Left forelimb (tissue), 1 donor: ENCODE data around the gene DIP2C.
A peak's percentile ranks its signal among the peaks of the same experiment; 100 is the strongest.

ENCODE experiments used
- DNase-seq: peaks from one replicate; pipeline ENCODE4 v3.0.0-alpha.2; 2018; ENCODE audit warnings: low spot score

Gene DIP2C

DNA sequence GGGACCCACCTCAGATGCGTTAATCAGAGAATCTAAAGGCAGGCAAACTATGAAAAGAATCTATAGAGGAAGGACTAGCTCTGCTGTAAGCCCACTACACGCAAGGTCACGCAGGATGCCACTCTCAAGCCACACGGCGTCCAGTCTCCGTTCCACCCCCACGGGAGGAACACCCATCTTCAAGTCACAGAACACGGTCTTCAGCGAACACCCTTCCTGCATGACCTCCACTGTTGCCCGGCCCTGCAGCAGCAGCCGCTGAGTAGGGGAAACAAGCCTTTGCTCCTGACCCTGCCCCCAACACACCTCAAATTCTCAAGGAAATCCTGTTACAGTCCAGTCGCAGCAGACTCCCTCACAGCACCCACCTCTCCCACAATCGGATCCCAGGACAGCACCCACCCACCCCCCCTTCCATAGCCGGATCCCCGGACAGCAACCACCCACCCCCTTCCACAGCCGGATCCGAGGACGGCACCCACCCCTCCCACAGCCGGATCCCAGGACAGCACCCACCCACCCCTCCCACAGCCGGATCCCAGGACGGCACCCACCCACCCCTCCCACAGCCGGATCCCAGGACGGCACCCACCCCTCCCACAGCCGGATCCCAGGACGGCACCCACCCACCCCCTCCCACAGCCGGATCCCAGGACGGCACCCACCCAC, 133.7 kb downstream of the DIP2C start:
- no peak for DNase-seq

DNA sequence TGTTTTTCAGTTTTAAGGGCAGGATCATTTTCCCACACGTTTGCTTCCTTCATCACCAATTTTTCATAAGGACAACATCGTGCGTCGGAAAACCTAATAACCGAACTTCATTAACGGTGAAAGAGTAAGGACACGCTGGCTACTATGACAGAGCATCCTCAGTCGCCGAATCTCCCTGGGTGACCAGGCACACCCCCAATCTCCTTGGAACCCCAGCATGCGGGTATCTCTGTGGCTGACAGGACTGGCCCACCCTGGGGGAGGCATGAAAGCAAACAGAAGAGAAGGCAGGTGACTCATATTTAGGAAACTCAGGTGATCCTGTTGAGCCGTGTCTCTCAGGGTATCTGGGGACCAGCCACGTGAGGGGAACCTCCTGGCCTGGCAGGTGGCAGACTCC, 134.2 kb downstream of the DIP2C start:
- peak; percentile 33 for DNase-seq

DNA sequence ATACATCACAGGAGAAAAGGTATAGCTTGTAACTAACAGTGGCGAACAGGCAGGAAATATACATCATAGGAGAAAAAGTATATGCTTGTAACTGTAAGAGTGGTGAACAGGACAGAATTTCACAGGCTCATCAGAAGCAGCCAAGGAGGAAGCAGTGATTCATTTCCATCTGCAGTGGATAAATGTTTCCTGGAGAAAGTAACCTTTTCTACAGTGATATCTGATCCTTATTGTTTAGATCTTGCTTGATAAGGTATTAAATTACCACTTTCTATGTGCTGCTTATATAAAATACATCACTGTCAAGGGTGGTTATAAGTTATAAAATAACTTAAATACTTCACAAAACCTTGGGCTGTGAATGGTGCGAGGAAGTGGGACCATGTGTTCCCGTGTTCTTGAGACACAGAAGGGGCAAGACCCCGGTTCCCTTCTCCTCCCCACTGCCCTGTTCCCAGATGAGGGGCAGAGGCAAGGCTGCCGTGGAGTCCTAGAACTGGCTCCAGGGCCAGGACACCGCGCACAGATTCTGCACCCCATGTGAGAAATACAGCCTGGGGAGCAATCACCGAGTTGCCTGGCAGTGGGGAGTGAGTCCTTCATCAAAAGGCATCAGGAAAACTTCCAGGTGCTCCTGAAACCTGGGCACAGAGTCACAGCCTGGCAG, 135.2 kb downstream of the DIP2C start:
- DNase-seq, result no peak

DNA sequence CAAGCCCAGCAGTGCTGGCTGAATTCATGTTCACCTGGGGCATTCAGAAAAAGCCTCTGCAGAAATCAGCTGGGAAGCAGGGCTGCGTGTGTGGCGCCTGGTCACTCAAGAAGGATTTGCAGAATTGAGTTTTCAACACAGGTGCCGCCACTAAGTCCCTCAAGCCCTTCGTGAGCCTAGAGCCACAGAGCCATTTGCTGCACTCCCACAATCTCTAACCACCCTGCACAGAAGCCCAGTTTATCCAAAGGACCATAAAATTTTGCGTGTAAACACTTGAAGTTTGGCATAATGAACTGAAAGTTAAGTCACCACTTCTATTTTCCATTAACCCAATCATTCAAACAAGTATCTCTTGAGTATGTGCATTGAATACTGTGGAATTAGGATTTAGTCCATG, 136.2 kb downstream of the DIP2C start:
- DNase-seq, result no peak

DNA sequence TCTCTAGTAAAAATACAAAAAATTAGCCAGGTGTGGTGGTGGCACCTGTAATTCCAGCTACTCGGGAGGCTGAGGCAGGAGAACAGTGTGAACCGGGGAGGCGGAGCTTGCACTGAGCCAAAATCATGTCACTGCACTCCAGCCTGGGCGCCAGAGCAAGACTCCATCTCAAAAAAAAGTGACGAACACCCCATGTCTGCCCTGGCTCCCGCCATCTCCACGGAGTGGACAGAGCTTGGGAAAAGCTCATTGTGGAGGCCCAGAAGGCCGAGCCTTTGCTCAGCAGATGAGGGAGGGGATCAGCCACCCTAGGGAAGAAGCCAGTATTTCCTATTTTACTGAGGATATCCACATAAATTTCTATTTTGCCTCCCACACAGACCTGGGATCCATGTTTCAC, 136.8 kb downstream of the DIP2C start:
- DNase-seq, result no peak

DNA sequence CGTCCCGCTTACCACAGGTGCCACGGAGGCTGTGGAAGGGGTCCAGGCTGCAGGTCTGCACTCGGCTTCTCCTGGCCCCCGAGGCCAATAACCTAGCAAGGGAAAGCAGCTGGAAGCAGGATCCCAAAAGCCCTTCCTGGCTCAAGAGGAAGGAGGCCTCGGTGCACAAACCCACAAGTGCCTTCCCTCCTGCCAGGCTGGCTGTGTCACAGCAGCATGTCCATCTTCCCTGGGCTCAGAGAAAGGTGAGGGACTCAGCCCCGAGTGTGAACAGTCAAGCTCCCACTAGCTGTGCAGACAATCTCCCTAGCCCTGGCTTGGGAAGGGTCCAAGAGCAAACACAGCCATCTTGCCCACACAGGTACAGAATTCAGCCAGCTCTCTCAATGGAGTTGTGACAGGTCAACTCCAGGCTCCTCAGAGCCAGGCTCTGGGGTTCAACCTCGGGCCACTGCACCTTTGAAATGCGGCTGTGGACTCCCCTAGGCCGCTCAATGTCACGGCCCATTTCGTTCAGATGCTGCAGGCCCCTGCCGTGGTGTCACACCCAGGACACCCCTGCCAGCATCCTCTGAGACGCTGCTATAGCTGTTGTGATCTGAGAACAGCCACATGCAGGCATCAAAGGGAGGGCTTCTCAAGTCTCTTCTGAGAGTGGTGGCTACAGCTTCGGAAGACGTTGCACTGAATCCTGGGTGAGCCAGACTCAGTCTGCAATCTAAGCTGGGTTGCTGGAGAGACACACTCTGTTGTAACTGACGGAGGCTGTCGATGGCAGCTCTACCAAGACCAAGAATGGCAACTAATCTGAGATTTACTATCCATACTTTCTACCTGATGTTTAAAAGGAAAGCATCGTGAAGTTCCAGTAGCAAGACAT, 137.9 kb downstream of the DIP2C start:
- DNase-seq, result peak; percentile 50

DNA sequence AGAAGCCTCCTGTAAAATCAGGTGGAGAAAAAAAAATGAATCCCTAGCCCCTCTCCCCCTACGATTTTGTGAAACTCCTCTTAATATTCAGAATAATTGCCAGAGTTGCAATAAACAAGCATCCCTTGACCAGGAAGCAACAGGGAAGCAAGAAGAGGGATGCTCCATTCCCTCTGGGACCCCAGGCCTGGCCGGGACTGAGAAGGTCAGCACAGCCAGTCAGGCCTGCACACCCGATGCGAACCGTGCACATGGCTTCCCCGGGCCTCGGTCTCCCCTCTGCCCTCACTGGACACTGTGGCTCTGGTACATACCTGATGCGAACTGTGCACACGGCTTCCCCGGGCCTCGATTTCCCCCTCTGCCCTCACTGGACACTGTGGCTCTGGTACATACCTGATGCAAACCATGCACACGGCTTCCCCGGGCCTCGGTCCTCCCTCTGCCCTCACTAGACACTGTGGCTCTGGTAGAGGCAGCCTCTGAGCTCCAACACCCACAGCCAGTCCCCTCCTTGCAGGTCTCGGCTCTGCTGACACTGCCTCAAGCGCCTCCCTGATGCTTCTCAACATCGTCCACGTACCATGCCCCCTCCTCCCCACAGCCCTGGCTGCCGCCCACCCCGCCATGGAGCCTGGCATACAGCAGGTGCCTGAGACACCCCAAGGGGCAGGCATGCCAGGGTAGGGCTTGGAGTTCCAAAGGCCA, 138.6 kb downstream of the DIP2C start:
- peak; percentile 53 for DNase-seq

DNA sequence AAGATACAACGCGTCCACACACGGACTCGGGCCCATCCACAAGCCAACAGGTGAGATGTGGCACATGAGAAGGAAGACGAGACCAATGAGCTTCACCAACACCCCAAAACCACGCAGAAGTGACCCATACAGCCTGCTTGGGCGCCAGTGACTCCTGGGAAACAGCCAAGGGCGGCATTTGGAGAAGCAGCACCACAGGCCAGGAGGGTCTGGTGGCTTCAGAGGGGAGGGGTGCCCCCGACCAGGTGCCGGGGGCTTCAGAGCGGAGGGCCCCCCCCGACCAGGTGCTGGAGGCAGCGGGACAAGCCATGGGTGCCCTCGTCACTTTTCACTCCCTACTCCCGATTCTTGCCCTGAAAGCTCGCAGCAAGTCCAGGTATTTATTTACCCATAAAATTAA, 140.1 kb downstream of the DIP2C start:
- DNase-seq, result no peak

DNA sequence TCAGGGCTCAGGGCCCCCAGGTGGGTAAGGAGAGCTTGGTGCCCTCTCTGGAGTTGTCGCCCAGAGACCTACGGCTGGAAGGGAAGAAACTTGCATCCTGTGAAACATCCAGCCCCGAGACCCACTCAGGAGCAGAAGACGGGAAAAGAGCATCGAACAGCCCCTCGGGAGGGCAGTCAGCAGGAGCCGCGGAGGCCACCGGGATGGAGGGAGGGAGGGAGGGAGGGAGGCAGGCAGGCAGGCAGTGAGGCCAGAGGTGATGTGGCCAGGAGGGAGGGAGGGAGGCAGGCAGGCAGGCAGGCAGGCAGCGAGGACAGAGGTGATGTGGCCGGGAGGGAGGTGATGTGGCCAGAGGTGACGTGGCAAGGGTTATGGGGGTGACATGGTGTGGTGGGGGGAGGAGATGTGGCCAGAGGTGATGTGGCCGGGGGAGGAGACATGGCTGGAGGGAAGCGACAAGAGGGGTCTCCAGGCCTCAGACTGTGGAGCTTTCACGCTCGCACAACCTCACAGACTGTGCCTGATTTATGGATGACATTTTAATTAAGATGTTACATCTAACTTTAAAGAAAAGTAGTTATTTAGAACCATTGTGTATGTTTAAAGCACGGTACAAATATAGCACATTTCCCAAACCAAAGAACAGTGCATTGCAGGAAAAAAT, 141.1 kb downstream of the DIP2C start:
- no peak for DNase-seq

DNA sequence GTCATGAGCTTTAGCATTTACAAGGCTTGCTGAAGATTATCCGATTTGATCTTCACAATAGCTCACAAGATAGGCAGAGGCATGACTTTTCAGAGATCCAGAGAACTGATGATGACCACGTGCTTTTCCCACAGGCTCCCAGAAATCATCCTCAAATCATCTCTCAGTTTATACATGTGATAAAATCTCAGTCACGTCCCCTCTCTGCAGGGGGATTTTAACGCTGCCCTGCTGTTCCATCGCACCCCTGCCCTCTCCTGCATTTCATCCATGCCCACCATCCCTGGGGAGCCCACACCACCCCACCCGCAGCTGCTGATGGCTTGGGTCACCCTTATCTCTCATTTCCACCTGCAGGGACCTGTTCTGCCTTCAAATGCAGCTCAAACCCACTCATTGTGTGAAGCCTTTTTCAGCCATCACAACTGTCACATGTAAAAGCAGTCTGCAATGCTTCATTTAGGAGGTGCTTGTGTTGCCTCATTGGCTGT, 141.8 kb downstream of the DIP2C start:
- no peak for DNase-seq

DNA sequence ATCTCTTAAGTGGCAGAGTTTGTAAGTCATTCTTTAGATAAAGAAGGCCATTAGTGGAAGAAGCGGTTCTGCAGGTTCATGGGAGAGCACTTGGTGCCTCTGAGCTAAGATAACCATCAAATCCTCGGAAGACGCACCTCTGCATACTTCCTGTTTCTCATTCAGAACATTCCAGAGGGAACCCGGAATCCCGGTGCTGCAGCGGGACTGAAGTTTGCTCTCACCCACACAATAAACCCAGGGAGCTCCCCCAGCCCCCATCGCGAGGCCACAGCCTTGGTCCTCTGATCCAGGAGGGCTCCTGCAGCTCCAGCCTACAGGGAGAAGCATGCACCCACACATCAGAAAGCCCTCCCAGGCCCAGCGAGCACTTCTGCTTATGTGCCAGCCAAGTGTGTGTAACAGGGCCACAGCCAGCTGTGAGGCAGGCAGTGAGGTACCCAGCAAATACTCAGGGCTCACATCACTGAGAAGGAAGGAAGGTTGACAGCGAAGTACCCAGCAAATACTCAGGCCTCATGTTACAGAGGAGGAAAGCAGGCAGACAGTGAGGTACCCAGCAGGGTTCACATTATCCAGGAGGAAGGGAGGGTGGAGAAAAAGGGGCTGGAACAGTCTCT, 142.4 kb downstream of the DIP2C start:
- DNase-seq, result no peak

DNA sequence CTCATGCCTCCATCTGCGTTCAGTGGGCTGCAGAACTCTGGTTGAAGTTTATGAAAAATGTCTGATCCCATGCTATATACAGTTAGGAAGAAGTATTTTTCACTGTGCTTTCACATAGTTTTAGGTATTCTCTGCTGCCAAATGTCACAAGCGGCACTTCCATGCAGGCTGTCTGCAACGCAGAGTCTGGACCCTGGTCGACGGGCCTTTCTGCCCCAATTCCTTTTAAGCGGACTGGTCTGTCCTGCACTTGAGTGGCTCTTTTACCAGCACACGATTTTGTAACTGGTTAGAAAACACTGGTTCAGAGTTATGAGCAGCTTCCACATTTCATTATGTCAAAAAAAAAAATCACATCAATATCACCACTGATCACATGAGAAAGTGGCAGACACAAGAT, 143.0 kb downstream of the DIP2C start:
- DNase-seq, result no peak

DNA sequence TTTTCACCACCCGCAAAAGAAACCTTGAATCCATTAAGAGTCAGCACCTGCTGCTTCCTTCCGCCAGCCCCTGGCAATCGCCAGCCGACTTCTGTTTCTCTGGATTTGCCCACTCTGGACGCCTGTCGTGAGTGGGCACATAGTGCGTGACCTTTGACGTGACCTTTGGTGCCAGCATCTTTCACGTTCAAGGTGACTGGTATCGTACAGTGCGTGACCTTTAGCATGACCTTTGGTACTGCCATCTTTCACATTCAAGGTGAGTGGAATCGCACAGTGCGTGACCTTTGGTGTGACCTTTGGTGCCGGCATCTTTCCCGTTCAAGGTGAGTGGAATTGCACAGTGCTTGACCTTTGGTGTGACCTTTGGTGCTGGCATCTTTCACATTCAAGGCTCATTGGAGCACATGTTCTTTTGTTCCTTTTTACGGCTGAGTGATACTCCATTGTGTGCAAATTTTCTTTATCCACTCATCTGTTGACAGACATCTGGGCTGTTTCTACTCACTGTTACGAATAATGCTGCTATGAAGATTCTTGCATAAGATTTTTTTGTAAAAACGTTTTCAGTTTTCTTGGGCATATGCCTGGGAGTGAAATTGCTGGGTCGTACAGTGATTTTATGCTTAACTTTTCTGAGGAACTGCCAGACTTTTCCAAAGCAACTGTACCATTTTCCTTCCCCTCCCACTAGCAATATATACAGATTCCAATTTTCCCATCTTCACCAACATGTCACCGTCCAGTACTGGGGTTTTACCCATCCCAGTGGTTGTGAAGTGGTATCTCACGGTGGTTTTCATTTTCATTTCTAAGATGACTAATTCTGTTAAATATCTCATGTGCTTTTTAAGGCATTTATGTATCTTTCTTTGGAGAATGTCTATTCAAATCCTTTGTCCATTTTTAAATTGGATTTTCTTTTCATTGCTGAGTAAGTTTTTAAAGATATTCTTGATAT, 145.3 kb downstream of the DIP2C start:
- DNase-seq, result no peak

DNA sequence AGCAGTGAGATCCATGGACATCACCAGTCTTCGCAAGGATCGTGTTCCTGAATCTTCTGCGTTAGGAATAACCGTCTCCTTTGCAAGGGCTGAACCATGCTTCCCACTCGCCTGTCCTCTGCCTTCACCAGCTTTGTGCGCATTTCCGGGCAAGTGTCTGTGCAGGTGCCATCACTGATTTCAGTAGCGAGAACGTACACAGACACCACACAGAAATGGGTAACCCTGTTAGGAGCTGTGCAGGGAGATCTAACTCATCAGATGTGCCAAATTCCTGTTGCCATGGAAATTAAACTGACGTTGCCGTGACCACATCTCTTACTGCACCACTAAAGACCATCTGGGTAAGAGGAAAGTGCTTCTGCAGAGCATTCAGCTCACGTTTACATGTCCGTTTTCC, 146.3 kb downstream of the DIP2C start:
- DNase-seq, result no peak

DNA sequence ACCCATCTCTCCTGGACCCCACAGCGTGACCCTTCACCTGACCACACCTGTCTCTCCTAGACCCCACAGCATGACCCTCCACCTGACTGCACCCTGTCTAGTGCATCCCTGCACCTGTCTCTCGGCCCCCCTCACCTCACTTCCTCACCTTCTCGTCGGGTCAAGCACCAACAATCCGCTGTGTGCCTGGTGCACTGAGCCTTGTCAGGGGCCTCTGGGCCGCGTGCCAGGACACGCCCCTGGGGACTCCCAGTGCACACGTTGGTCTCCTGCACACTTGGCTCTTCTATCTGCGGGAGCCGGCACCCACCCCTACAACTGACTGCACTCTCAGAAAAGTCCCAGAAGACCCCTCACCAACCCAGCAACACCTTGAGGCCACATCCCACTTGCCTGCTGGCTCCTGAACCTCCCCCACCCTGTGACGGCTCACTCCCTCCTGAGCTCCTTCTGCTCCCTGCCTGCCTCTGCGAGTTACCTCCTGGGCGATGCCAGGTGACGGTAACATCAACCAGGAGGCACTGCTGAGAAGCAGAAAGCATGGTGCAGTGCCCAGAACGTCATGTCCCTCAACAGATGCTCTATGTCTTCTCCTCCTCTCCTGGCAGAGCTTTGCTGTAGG, 147.6 kb downstream of the DIP2C start:
- no peak for DNase-seq

DNA sequence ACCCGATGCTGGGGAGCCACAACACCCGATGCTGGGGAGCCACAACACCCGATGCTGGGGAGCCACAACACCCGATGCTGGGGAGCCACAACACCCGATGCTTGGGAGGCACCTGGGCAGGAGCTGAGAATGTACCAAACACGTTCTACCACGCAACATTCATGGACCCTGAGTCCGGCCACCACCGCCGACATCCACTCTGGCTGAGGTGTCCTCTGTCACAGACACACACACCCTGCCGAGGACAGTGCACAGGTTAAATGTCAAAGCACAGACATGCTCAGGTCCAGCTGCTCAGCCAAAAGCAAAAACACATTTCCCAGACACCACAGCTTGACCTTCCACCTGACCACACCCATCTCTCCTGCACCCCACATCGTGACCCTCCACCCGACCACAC, 148.4 kb downstream of the DIP2C start:
- DNase-seq, result no peak

DNA sequence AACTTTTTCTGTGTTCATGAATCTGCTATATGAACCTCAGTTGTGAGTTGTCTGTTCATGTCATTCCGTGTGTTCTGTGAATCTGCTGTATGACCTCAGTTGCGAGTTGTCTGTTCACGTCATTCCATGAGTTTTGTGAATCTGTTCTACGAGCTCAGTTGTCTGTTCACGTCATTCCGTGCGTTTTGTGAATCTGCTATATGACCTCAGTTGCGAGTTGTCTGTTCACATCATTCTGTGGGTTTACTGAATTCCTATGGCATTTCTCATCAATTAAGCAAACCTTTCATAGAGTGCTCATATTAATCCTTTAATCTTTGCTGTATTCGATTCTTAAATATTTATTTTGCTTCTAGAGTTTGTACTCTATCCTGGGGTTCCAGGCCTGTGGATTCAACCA, 150.6 kb downstream of the DIP2C start:
- DNase-seq, result no peak

DNA sequence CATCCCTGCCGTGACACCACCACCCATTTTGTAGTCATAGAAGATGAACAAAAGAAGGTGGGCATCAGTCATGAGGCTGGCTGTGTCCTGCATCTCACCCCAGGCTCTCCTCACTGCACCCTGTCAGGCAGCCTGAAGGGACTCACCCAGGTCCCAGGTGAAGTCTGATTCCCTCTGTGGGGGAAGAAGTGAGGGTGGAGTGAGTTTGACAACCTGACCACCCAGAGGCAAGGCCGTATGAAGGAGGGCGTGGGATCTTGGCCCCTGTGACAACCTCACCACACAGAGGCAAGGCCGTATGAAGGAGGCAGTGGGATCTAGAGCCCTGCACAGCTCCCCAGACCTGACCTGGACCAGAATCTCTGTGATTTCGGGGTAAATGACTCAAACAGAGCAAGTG, 152.5 kb downstream of the DIP2C start:
- no peak for DNase-seq

DNA sequence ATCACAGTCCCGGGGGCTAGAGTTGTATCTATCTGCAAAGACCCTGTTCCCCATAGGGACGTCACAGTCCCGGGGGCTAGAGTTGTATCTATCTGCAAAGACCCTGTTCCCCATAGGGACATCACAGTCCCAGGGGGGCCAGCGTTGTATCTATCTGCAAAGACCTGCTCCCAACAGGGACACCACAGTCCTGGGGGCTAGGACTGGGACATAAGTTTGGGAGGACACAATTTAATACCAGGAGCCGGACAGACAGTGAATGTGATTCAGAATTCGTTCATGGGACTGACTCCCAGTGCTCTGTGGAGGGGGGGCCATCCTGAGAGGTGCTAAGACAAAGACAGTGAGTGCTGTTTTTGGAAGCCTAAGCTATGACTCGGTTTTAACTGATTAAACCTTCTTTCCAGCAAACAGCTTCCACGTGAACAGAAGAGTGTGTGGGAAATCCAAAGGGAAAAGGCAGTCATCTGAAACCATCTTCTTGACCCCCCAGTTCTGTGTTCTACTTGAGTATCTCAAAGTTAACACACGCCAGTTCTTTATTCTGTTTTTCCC, 153.0 kb downstream of the DIP2C start:
- no peak for DNase-seq
